T-helper 9 cell (primary cell): Measurements from ENCODE around the gene ATF6B.

Source experiments
- DNase-seq: peaks from one replicate; pipeline ENCODE4 v3.0.0-alpha.2; 2020
- total RNA-seq, 2 donors: gene quantifications; one replicate each; lab custom pipeline; 2026; lab: John Stamatoyannopoulos, UW

ATF6B gene
- 48.7 to 70.5 reads per million in 2 donors for total RNA-seq

DNA sequence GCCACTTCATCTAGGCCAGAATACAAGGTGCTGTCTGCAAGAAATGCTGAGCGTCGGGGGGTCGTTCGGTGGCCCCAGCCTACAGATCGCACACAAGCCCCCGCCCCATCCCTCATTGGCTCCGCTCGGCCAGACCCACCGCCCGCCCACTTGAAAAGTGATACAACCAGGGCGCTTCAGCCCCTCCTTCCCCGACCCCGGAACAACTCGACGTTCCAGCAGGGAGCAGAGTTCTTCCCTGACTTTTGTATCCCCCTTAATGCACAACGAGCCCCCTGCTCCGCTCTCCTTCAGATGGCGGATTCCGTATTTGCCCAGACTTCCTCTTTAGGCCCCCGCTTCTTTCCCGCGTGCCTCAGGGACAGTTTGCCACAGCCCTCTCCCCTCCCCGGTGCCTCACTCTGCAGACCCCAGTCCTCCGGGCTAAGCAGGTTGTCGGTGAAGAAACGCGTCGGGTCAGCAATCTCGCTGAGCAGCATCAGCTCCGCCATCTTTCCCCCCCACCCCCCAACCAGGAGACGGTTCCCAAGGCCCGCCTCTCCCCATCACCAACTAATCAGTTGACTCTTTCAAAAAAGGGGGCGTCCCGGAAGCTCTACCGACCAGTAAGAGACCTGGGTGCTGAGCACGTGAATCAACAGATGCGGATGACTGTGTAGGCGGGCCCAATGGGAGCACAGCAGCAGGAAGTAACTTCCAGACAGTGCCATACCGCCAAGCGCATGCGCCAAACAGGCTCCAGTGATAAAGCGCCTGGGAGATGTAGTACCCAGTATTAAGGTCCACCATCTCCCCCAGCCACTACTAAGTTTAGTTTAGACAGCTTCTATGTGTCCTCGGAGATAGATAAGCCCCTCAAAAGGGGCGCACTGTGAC, at the start of gene ATF6B:
Gene ATF6B (minus strand): TSS at position 530 of the 876 bp plus-strand sequence. CDS start 39 bp downstream, at position 491.
- DNase-seq: peak; percentile 93

DNA sequence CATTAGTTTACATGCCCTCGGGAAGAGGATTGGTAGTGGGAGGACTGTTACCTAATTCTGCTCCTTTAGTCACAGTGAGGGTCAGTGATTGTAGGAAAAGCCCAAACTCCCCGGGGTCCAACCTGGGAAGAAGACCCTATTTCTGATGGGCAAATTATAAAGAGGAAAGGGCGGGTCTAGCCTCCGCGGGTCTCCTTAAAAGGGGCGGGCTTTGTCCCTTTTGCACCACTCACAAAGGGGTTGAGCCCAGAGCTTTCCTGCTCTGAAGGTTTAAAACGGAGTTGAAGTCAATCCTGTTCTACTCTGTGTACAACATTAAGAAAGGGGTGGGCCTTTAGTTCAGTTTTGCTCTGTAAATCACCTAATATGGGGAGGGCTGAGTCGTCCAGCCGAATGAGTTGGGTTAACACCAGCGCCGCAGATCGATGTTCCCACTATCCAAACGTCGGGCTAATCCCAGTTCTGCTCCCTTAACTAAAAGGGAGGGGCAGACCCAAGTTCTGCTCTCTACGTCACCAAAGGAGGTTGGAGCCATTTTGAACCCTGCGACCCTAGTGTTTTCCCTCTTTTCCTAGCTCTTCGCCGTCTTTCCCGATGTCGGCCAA, 49.2 kb upstream of the ATF6B start:
- no peak for DNase-seq

DNA sequence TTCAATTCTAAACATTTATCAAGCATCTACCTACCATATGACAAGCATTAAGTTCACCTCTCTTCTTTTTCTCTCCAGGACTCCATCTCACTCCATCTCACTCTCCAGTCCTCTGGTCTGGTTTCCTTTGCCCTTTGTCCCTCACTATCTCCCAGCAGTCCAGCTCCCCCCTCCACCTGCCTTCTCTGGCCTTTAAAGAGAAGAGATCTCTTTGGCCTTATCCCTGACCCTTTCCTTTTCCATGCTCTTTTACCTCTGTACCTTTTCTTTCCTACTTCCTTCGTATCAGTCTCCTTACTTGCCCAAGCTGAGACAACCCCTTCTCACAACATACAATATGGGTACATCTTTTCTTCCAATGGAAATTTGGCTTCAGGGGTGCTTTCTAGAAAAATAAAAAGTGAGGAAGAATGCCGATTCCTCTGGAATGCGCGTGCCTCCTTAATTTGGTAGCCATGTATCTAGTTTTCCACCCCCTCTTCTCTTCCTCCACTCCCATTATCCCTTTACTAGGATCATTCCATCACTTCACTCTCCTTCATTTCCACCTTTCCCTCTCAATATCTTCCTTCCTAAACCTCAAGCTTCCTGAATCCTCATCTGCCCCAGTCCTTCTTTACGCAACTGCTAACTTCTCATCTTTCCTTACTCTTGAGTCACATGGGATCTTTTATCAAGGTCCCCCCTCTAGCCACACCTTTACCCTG, 48.6 kb upstream of the ATF6B start:
- no peak for DNase-seq

DNA sequence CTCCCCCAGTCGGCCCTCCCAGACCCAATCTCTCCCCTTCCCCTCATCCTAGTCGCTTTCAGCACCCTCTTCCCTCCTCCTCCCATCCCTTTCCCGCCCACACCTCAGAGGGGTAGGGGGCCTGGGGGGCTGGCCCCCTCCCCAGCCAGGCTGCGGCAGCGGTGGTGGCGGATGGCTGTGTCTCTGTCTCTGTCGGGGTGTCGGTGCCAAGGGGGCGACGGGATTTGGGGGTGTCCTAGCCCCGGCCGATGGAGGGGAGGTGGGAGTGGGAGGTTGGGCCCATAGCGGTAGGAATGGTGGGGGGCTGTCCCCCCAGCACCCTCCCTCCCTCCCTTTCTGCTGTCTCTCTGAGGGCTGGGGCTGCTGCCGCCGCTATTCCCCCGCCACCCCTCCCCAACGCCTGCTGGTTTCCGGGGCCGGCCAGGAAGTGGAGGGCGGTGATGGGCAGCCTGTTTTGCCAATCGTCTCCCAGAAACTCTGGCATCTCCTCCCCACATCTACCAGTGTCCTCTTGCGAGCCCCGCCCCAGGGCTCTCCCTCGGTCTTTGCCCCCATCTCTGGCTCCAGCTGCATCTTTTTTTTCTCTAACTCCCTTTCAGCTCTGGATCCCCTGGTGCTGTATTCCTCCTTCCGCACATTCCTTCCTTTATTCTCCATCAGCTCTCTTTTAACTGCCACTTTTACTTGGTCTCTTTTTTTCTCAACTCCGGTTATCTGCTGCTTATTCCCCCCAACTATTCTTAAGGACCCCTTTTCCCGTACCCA, 47.8 kb upstream of the ATF6B start, which contains the start of gene AGPAT1:
Gene AGPAT1 (minus strand): TSS at position 374 of the 765 bp plus-strand sequence. CDS start 4,588 bp downstream, outside the sequence.
- peak; percentile 94 for DNase-seq

DNA sequence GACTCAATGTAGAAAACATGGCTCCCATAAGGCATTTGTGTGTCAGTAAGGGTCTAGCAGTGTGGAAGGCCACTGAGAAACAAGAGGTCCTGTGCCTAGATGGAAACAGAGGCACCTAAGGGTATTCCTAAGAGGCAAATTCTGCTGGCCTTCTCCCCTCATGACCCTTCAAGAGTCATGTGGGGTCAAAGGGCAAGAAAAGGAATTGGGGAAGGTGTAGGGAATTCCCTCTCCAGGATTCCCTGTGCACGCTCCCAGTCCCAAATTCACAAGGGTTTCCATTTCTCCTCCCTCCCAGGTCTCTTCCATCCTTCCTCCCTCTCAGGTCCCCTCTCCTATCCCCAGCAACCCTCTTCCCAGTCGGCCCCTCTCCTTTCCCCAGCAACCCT, 47.3 kb upstream of the ATF6B start:
- DNase-seq: no peak

DNA sequence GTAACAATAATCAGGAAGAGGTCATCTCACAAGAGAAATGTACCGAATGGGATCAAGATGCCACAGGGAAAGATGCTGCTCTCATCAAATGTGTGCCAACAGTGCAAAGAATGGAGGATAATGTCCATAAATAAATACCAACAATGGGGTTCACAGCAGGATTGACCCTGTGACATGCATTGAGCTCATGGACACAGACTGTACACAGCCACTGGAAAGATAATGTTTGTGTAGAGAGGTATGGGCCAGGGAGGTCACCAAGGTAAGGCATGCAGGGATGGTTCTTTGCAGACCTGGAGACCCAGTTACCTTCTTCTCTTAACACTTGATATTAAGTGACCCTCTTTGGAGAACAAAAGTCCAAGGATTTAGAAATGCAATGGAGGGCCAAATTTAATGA, 46.4 kb upstream of the ATF6B start:
- DNase-seq: no peak

DNA sequence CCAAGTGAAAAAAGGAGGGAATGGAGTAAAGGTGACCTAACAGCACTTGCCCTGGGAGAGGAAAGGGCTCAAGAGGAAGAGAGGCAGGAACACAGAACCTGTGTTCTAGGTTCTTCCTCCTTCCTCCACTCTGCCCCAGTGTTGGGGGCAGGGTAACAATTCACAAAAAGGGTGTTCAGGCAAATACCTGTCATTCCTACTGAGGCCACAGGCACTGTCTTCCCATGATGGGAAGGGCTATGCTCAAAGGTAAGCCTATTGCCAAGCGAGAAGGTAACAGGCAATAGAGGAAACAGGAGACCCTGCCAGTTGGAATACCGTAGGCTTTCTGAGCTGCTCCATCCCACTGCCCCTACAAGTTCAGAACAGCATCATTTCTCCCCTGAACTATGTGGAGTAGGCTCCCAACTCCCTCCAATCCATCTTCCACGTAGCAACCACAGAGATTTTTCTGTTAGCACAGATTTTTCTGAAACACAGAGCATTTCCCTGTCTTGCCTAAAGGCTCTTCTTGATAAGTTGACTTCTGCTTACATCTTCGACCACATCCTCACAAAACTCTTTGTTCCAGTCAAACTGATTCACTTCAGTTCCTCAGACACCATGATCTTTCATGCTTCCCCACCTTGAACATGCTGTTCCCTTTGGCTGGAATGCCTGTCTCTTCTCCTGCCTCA, 45.1 kb upstream of the ATF6B start:
- no peak for DNase-seq

DNA sequence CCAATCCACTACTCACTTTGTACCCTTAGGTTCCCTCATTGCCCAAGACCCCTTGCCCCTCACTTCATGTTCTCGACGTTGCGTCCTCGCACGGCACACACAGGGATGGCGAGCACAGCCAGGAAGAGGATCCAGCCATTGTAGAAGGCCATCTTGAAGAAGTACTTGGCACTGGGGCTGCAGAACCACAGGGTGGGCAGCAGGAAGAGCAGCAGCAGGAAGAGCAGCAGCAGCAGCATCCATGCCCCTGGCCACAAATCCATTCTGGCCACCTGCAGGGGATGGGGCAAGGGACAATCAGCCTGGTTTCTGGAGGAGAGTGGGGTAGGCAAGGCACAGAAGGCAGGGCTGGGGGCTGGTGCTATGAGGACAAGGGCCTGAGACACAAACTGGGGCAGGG, 43.2 kb upstream of the ATF6B start:
- no peak for DNase-seq

DNA sequence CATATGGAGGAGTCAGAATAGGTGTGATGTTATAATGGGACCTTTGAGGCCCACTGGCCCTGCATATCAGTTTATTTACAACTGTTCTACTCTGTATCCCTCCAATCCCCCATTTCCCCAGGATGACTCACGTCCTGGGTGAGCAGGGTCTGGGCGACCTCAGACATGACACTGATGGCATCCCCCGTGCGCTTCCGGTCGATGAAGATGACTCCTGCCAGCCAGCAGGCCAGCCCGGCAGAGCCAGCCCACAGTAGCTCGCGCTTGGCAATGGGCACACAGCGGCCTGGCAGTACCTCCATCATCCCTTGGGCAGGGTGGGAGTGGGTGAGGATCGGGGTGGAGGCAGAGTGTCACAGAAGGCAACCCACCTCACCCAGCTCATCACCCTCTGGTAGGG, 42.2 kb upstream of the ATF6B start:
- DNase-seq: no peak

DNA sequence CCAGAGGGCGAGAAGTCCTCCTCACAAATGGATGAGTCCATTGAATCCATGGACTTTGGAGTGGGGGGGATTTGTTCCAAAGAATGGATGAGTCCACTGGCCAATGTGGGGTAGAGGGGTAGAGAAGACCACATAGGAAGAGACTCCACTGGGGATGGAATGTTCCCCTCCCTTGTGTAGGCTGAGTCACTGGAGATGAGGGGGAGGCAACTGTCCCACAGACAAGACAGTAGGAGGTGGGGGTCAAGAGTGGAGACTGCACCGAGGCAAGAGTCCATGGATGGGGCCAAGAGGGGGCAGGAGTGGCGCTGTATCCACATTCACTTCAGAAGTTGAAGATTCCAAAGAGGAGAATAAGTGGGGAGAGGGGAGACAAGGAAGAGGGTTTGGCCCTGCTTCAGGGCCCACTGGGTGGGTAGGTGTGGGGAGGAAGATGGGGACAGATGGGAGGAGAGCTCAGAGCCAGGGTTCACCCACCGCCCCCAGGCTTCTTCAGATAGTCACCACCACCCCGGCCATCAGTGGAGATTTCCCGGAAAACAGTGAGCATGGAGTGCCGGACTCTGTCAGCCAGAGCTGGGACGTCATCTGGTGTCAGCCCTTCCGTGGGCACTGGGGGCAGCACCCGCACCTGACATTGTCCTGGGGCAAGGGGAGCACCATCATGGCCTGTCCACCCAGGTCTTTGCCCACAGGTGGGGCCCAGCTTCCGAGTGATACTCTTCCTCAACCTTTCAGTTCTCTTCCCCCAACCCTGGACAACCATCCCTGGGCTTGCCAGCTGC, 41.0 kb upstream of the ATF6B start:
- no peak for DNase-seq

DNA sequence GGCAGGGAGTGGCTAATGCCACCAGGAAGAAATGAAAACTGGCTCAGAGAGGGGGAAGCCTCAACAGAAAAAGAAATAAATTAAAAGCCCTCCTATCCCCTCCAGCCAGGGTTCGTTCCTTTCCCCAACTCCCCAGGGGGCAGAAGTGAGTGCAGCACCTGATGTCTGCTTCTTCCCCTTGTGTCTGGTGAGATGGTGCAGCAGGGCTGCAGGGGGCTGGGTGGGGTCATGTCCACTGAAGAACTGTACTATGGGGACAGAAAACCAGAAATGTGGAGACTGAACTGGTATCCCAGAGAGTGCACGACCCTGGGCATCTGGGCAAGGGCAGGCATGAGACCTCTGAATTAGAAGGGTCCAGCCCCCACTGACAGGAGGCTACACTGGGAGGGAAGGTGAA, 40.3 kb upstream of the ATF6B start:
- no peak for DNase-seq

DNA sequence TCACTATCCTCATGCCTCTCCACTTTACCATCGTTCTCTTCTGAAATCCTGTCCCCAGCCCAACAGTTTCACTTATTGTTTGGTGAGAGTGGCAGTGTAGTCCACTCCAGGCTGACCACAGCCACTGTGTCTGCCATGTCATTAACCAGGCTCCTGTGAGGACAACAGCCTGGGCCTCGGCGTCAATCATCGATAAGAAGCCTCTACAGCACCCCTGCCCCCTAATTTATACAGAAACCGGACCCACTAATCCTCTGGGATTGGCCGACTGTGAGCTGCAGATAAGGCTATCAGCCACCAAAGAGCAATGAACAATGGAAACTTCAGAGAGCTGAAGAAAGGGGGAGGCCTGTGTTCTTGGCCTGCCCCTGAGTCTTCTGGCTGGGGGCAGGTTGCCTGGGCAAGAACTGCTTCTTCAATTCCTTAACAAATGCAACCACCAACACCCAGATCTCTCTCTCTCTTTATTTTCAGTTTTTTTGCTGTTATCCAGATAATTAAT, 39.8 kb upstream of the ATF6B start:
- no peak for DNase-seq

DNA sequence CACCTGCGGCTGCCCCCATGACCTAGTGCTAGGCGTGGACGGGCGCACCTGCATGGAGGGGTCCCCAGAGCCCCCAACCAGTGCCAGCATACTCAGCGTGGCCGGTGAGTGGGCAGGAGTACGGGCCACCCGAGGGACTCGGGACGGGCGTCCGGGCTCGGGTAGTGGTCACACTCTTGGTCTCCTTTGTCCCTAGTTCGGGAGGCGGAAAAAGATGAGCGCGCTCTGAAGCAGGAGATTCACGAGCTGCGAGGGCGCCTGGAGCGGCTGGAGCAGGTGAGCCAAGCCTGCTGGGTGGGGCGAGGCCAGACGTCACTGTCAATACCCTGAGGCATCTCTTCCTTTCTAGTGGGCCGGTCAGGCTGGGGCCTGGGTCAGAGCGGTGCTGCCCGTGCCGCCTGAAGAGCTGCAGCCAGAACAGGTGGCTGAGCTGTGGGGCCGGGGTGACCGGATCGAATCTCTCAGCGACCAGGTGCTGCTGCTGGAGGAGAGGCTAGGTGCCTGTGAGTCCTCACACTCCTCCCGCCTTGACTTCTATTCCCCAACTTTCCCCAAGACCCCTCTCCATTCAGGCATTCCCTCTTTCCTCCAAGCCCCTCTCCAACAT, 39.2 kb upstream of the ATF6B start:
- no peak for DNase-seq

DNA sequence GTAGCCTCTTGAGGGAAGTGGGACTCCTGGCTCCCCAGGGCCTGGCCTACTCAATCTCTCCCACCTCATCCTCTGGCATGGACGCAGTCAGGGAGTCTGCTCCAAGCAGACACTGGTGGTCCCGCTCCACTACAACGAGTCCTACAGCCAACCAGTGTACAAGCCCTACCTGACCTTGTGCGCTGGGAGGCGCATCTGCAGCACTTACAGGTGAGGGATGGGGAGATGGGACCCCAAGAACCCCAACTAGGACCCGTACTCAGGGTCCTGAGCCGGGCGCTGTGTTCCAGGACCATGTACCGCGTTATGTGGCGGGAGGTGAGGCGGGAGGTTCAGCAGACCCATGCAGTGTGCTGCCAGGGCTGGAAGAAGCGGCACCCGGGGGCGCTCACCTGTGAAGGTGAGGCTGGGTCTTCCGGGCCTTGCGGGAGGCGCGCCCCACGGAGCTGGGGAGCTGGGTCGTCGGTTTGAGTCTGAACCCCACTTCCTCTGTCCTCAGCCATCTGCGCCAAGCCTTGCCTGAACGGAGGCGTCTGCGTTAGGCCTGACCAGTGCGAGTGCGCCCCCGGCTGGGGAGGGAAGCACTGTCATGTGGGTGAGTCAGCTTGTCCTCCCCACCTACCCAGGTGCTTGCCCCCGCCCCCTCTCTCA, 38.5 kb upstream of the ATF6B start:
- DNase-seq: no peak

DNA sequence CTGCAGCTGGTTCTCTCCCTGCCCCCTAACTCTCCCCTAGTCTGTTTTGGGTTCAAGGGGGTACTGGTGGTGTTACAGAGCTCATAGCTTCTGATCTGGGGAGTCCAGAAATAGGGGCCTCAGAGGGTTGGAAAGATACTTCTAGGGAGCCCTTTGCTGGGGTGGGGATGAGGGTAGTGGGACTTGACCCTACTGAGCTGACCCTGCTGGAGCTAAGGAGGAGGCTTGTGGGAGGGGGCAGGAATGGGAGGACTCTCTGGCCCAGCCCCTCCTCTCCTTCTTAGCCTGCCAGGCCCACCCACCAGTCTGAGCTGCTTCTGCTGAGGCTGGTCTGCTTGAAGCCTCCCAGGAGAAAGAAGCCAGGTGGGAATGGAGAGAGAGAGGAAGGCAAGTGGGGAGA, 36.2 kb upstream of the ATF6B start, which contains the start of gene EGFL8:
Gene EGFL8 (plus strand): TSS at position 301 of the 400 bp plus-strand sequence. CDS start 1,571 bp downstream, outside the sequence.
- DNase-seq: no peak

DNA sequence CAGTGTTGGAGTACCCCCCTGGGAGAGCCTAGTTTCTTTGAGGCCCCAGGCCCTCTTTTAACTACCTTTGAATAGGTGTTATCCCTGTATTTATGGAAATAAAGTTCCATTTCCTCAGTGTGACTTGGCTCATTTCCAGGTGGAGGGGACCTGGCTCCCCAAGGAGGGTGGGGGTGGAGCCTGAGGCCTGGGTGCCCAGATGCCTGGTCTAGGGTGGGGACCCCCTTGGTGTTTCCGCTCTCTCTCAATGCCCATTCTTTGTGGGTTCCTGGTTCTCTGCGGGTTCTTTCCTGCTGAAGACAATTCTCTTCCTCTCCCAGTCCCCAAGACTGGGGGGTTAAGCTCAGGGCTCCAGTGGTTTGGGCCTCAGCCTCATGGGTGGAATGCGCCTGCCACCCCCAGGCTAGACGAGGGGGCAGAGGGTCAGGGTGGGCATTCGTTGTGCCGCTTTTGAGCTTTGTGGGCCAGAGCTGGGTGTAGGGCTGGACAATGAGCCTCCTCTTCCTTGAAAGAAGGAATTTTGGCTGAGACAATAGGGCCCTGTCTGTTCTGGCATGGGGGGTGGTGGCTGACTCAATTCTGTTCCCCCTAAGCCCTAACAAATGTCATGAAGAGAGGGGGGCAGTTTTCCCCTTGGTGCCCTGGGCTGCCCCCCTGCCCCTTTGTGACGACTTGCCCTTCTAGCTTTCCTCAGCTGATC, 35.7 kb upstream of the ATF6B start:
- DNase-seq: no peak

DNA sequence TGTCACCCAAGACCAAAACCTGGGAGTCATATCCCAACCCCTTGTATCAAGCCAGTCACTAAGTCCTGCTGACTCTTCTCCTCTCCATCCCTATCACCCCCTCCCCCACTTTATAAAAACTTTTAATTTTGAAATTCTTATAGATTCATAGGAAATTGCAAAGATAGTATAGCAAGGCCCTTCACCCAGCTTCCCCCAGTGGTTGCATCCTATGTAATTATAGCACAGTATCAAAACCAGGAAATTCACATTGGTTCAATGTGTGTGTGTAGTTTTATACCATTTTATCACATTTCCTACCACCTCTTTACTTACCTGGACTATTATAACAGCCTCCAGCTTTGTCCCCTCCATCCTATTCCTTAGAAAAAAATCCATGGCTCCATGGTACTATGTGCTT, 30.0 kb upstream of the ATF6B start:
- DNase-seq: no peak

DNA sequence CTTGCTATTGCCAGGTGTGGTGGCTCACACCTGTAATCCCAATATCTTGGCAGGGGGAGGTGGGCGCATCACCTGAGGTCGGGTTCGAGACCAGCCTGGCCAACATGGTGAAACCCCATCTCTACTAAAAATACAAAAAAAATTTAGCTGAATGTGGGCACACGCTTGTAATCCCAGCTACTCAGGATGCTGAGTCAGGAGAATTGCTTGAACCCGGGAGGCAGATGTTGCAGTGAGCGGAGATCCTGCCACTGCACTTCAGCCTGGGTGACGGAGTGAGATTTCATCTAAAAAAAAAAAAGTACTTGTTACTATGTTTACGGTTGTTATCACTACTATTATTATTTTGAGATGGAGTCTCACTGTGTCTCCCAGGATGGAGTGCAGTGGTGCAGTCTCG, 28.8 kb upstream of the ATF6B start:
- no peak for DNase-seq

DNA sequence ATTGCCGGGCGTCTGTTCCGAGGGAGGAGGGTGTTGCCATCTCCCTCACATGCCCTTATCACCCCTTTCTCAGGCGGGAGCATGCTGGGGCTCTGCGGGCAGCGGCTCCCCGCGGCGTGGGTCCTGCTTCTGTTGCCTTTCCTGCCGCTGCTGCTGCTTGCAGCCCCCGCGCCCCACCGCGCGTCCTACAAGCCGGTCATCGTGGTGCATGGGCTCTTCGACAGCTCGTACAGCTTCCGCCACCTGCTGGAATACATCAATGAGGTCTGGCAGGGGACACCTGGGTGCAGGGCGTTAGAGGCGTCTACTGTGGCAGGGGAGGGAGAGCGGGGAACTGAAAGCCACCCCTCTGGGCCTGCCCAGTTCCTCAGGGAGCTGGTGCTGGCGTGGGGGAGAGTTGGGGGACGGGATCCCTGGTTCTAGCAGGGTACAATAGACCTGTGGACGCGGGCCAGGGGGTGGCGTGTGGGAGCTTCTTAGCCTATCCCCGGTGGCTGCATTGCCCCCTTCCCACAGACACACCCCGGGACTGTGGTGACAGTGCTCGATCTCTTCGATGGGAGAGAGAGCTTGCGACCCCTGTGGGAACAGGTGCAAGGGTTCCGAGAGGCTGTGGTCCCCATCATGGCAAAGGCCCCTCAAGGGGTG, 26.6 kb upstream of the ATF6B start:
- DNase-seq: peak; percentile 46
